ENCODE results near the gene GNA15.

Gene GNA15

GRCh38 chr19:3150739-3151329 is 15.0 kb downstream of the GNA15 start:
- H3K9me3 ChIP-seq (replicated peaks; ENCODE audit: insufficient read depth, low read length), result no peaks in the 10 kb centered on the region
- H3K27me3 ChIP-seq (replicated peaks; ENCODE audit: insufficient read depth, low read length), result peaks cover 63% of the 10 kb centered on the region
- H3K4me2 ChIP-seq (ENCODE audit: low read depth, low read length), result no peak overlapping the region
- no peak overlapping the region for H3K27ac ChIP-seq (ENCODE audit: low read length)
- DNase-seq, result no peak
- H3F3A ChIP-seq (ENCODE audit: insufficient read depth, low read length), result no peaks in the 10 kb centered on the region
- no peaks in the 10 kb centered on the region for H3K4me1 ChIP-seq (ENCODE audit: low read length)
- TF ChIP-seq CTCF (IDR thresholded peaks at IDR 0.05; ENCODE audit: low read length) (no peak), EZH2phosphoT487 (IDR thresholded peaks at IDR 0.05; ENCODE audit: low read length) (no peak), EZH2 (optimal IDR thresholded peaks at IDR 0.05; ENCODE audit: low read depth, low read length) (no peak)
- no peaks in the 10 kb centered on the region for H3K36me3 ChIP-seq (replicated peaks; ENCODE audit: insufficient read depth, low read length)
- no peak overlapping the region for H3K9ac ChIP-seq (ENCODE audit: low read length)
- H3K4me3 ChIP-seq (ENCODE audit: low read length), result no peak overlapping the region
- H3K9me2 ChIP-seq (replicated peaks; ENCODE audit: insufficient read depth, low read length), result no peaks in the 10 kb centered on the region; the same call in 1 of the 2 replicates
- H4K20me1 ChIP-seq (ENCODE audit: insufficient read depth, low read length), result no peaks in the 10 kb centered on the region
- H3K79me2 ChIP-seq (ENCODE audit: low read length), result no peaks in the 10 kb centered on the region
- no peak overlapping the region for H2AFZ ChIP-seq (ENCODE audit: low read length)

GRCh38 chr19:3151563-3152418 is 16.0 kb downstream of the GNA15 start:
- Histone ChIP-seq H3K4me1 (ENCODE audit: low read length) (no peaks in the 10 kb centered on the region), H3K36me3 (replicated peaks; ENCODE audit: insufficient read depth, low read length) (no peaks in the 10 kb centered on the region), H4K20me1 (ENCODE audit: insufficient read depth, low read length) (no peaks in the 10 kb centered on the region), H3K27ac (ENCODE audit: low read length) (no peak overlapping the region), H3K4me3 (ENCODE audit: low read length) (no peak overlapping the region), H3K9me2 (replicated peaks; ENCODE audit: insufficient read depth, low read length) (no peaks in the 10 kb centered on the region; the same call in 1 of the 2 replicates), H2AFZ (ENCODE audit: low read length) (no peak overlapping the region), H3K9ac (ENCODE audit: low read length) (no peak overlapping the region), H3K27me3 (replicated peaks; ENCODE audit: insufficient read depth, low read length) (peaks cover 64% of the 10 kb centered on the region), H3F3A (ENCODE audit: insufficient read depth, low read length) (no peaks in the 10 kb centered on the region), H3K4me2 (ENCODE audit: low read depth, low read length) (no peak overlapping the region), H3K79me2 (ENCODE audit: low read length) (no peaks in the 10 kb centered on the region), H3K9me3 (replicated peaks; ENCODE audit: insufficient read depth, low read length) (no peaks in the 10 kb centered on the region)
- TF ChIP-seq EZH2phosphoT487 (IDR thresholded peaks at IDR 0.05; ENCODE audit: low read length) (no peak), CTCF (IDR thresholded peaks at IDR 0.05; ENCODE audit: low read length) (no peak), EZH2 (optimal IDR thresholded peaks at IDR 0.05; ENCODE audit: low read depth, low read length) (no peak)
- no peak for DNase-seq

- TF ChIP-seq EZH2 (optimal IDR thresholded peaks at IDR 0.05; ENCODE audit: low read depth, low read length) (no peak), EZH2phosphoT487 (IDR thresholded peaks at IDR 0.05; ENCODE audit: low read length) (no peak), CTCF (IDR thresholded peaks at IDR 0.05; ENCODE audit: low read length) (no peak)
- H3K4me2 ChIP-seq (ENCODE audit: low read depth, low read length), result no peak overlapping the region
- H3K9ac ChIP-seq (ENCODE audit: low read length), result no peak overlapping the region
- no peak overlapping the region for H3K27ac ChIP-seq (ENCODE audit: low read length)
- H3K36me3 ChIP-seq (replicated peaks; ENCODE audit: insufficient read depth, low read length), result no peaks in the 10 kb centered on the region
- H4K20me1 ChIP-seq (ENCODE audit: insufficient read depth, low read length), result no peaks in the 10 kb centered on the region
- H3K9me2 ChIP-seq (replicated peaks; ENCODE audit: insufficient read depth, low read length), result no peaks in the 10 kb centered on the region; the same call in 1 of the 2 replicates
- no peaks in the 10 kb centered on the region for H3K9me3 ChIP-seq (replicated peaks; ENCODE audit: insufficient read depth, low read length)
- H3K4me1 ChIP-seq (ENCODE audit: low read length), result no peaks in the 10 kb centered on the region
- no peak overlapping the region for H2AFZ ChIP-seq (ENCODE audit: low read length)
- H3F3A ChIP-seq (ENCODE audit: insufficient read depth, low read length), result no peaks in the 10 kb centered on the region
- H3K27me3 ChIP-seq (replicated peaks; ENCODE audit: insufficient read depth, low read length), result peaks cover 70% of the 10 kb centered on the region
- no peak for DNase-seq
- no peaks in the 10 kb centered on the region for H3K79me2 ChIP-seq (ENCODE audit: low read length)
- no peak overlapping the region for H3K4me3 ChIP-seq (ENCODE audit: low read length)
Observed at GRCh38 chr19:3152419-3152780, 16.6 kb downstream of the GNA15 start.
